ENCODE data around the gene PAXIP1. TPM values are rescaled to one million over a fixed set of nuclear protein-coding genes. Genes with fewer than 3 reads are reported as not detected.

PAXIP1 gene
- total and polyA plus RNA-seq, 2 donors (not counting 3 experiments of a cell fraction or from before 2014, with no cell fraction given), result 10.0 to 15.8 TPM

- intact Hi-C loops (cut with micrococcal nuclease) (loop anchor here (5.0 kb wide), 3 partner anchors 328 to 668 kb away; no protein-coding TSS in a partner anchor), dilution Hi-C loops (cut with MboI; ENCODE audit: extremely low pct_ligation_motif_present, low sequenced_read_pairs) (no loop called here)
- Histone ChIP-seq H3K9ac (replicated peaks; ENCODE audit: extremely low read depth, insufficient read depth, low read length) (peak overlapping the region; percentile 75), H2AFZ (ENCODE audit: low read depth, low read length) (peak overlapping the region; percentile 100), H3K36me3 (ENCODE audit: control insufficient read depth in 2 of 2, extremely low read depth in 1 of 2, insufficient read depth in 2 of 2, low read length in 2 of 2) (no peaks in the 10 kb centered on the region), H3K27ac (ENCODE audit: insufficient read depth, low read depth, low read length) (peak overlapping the region; percentile 34), H3K9me1 (replicated peaks; ENCODE audit: control insufficient read depth, extremely low read depth, insufficient read depth, low read length) (no peaks in the 10 kb centered on the region), H3K79me2 (ENCODE audit: control insufficient read depth, insufficient read depth, low read length) (no peaks in the 10 kb centered on the region), H3K4me3 (replicated peaks in 1 of 3; ENCODE audit: insufficient read depth in 1 of 3, low read depth in 1 of 3, low read length in 3 of 3) (peak overlapping the region; percentile 52 to 91 (median 89)), H3K4me2 (ENCODE audit: insufficient read depth, low read length) (peak overlapping the region; percentile 99), H4K20me1 (replicated peaks; ENCODE audit: control insufficient read depth, extremely low read depth, insufficient read depth, low read length) (no peaks in the 10 kb centered on the region), H3K4me1 (ENCODE audit: control insufficient read depth, extremely low read depth, insufficient read depth, low read length) (peaks cover 8% of the 10 kb centered on the region), H3K9me3 (replicated peaks; ENCODE audit: control insufficient read depth, insufficient read depth, low read length) (no peaks in the 10 kb centered on the region), H3K27me3 (ENCODE audit: control insufficient read depth in 2 of 2, insufficient read depth in 2 of 2, low read length in 2 of 2) (peaks cover 0 to 5% of the 10 kb centered on the region in 2 experiments)
- FAIRE-seq, result peak; percentile 57
- ChIA-PET POLR2A (interaction anchor here (0.9 kb wide), 1 partner anchor 368 kb away, joined by 4 read pairs; the partner anchor contains the start of gene INSIG1), CTCF (interaction anchor here (1.0 to 4.6 kb wide), 8 partner anchors 15 to 451 kb away, joined by 3 to 57 read pairs (median 12); no protein-coding TSS in a partner anchor)
- no TSS peak for BruUV-seq (replicated peaks)
- TF ChIP-seq GATA2 (IDR thresholded peaks at IDR 0.05; ENCODE audit: insufficient read depth, insufficient read length, low read depth, low read length), result no peak
- TF ChIP-seq, protein P1, sequence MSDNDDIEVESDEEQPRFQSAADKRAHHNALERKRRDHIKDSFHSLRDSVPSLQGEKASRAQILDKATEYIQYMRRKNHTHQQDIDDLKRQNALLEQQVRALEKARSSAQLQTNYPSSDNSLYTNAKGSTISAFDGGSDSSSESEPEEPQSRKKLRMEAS (IDR thresholded peaks at IDR 0.05; ENCODE audit: insufficient read depth, insufficient read length), result no peak
- TF ChIP-seq, protein P2, sequence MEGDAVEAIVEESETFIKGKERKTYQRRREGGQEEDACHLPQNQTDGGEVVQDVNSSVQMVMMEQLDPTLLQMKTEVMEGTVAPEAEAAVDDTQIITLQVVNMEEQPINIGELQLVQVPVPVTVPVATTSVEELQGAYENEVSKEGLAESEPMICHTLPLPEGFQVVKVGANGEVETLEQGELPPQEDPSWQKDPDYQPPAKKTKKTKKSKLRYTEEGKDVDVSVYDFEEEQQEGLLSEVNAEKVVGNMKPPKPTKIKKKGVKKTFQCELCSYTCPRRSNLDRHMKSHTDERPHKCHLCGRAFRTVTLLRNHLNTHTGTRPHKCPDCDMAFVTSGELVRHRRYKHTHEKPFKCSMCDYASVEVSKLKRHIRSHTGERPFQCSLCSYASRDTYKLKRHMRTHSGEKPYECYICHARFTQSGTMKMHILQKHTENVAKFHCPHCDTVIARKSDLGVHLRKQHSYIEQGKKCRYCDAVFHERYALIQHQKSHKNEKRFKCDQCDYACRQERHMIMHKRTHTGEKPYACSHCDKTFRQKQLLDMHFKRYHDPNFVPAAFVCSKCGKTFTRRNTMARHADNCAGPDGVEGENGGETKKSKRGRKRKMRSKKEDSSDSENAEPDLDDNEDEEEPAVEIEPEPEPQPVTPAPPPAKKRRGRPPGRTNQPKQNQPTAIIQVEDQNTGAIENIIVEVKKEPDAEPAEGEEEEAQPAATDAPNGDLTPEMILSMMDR (IDR thresholded peaks at IDR 0.05; ENCODE audit: extremely low read depth in 1 of 2, insufficient read depth in 1 of 2, low read depth in 1 of 2, low read length in 2 of 2), result no peak
- no peak for TF ChIP-seq POLR2AphosphoS5 (IDR thresholded peaks at IDR 0.05; ENCODE audit: insufficient read depth, low read depth, low read length)
- TF ChIP-seq FOS (IDR thresholded peaks at IDR 0.05; ENCODE audit: borderline replicate concordance, insufficient read depth, low read length), result no peak
- TF ChIP-seq EZH2 (IDR thresholded peaks at IDR 0.05; ENCODE audit: borderline replicate concordance, low read depth, low read length, severe bottlenecking), result no peak
- TF ChIP-seq JUN (IDR thresholded peaks at IDR 0.05; ENCODE audit: borderline replicate concordance, insufficient read depth, insufficient read length, low read depth), result no peak
- no peak for TF ChIP-seq MYC (IDR thresholded peaks at IDR 0.05; ENCODE audit: low read depth, low read length)
- no peak for TF ChIP-seq POLR2A (IDR thresholded peaks at IDR 0.05; ENCODE audit: low read depth, low read length)
- peak; percentile 9 for DNase-seq (ENCODE audit: low read depth, low spot score)
Measured at GRCh38 chr7:154929006-154929726, 73.8 kb downstream of the PAXIP1 start.
